AG10803 (cell line): Measurements from ENCODE around the gene AMOTL2.

Experiments
- DNase-seq: peaks from one replicate; pipeline ENCODE4 v3.0.0; 2010; ENCODE audit warnings: low read depth
- H3K4me3 ChIP-seq: 2 replicates; pipeline ENCODE4 v1.5.1; 2011; ENCODE audit warnings: mild to moderate bottlenecking, low read length, control low read depth
- TF ChIP-seq, protein P1 (sequence below): conservative IDR thresholded peaks from 2 replicates; pipeline ENCODE4 v1.5.1; 2011; ENCODE audit warnings: mild to moderate bottlenecking, low read length, control low read depth, inconsistent platforms

AMOTL2 gene

DNA sequence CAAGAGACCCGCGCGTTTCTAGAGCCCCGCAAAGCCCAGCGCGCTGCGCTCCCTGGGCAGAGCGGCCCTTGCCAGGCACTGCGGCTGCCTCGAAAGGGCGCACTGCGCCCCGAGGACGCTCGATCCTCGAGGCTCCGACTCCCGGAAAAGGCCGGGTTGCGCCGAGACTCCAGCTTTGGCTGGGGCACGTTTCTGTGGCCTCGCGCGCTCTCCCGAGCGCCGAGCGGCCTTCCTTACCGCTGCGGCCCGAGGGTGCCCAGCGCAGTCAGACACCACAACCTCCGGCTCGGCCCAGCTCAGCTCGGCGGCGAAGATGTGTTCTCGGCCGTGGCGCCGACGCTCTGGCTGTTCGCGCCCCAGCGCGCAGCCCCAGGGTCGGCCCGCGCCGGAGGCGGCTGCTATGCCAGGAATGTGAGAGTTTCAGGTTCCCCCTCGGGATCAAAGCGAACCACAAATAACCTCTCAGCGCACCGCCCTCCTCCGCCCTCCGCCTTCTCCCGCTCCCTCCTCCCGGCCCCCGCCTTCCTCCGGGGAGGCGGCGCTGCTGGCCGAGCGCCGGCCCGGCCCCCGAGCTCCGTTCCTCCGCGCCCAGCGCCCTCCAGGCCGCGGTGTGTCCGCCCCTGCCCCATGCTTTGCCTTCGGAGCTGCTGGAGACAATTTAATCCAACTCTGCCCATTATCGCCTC, at the start of gene AMOTL2:
TSS of gene AMOTL2 (minus strand) at position 343 of the 686 bp plus-strand sequence. CDS start 3,014 bp downstream, outside the sequence.
- peak within 1 kb of the TSS; percentile 99 for H3K4me3 ChIP-seq
- TF ChIP-seq, protein P1, sequence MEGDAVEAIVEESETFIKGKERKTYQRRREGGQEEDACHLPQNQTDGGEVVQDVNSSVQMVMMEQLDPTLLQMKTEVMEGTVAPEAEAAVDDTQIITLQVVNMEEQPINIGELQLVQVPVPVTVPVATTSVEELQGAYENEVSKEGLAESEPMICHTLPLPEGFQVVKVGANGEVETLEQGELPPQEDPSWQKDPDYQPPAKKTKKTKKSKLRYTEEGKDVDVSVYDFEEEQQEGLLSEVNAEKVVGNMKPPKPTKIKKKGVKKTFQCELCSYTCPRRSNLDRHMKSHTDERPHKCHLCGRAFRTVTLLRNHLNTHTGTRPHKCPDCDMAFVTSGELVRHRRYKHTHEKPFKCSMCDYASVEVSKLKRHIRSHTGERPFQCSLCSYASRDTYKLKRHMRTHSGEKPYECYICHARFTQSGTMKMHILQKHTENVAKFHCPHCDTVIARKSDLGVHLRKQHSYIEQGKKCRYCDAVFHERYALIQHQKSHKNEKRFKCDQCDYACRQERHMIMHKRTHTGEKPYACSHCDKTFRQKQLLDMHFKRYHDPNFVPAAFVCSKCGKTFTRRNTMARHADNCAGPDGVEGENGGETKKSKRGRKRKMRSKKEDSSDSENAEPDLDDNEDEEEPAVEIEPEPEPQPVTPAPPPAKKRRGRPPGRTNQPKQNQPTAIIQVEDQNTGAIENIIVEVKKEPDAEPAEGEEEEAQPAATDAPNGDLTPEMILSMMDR, result no peak
- peak; percentile 98 for DNase-seq

DNA sequence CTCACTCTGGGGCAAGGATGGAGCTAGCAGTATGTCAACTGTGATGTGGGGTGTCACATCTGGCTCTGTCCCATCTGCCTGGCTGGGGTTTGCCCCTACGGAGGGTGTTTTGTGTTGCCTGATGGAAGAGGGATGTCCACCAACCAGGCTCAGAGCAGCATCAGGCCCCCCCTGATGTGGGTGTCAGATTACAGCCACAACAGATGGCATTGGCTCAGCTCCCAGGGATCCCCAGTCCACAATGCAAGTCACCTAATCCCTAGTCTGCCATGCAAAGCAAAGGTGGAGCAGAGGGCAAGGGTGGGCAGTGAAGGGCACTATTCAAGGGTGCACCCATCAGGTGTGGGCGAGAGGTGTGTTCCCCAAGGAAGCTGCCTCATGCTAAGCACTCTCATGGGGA, 48.9 kb upstream of the AMOTL2 start:
- H3K4me3 ChIP-seq, result no peak overlapping the region
- DNase-seq, result peak; percentile 84
- TF ChIP-seq, protein P1, result no peak

DNA sequence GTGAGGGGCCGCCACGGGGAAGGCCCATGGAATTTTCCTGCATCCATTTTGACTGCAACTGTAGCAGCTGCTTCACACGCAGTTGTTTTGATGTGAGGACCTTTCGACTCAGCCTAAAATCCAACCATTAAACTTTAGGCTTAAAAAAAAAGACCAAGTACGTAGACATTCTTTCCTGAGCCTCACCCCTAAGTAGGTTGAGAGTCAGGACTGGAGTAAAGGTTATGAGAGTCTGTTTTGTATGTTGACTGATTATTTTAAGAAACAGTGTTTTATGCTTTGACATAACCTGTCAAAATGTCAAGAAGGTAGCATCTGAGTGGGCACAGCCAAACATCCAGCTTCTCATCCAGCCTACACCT, 45.7 kb upstream of the AMOTL2 start:
- TF ChIP-seq, protein P1, result no peak
- no peak overlapping the region for H3K4me3 ChIP-seq
- no peak for DNase-seq

DNA sequence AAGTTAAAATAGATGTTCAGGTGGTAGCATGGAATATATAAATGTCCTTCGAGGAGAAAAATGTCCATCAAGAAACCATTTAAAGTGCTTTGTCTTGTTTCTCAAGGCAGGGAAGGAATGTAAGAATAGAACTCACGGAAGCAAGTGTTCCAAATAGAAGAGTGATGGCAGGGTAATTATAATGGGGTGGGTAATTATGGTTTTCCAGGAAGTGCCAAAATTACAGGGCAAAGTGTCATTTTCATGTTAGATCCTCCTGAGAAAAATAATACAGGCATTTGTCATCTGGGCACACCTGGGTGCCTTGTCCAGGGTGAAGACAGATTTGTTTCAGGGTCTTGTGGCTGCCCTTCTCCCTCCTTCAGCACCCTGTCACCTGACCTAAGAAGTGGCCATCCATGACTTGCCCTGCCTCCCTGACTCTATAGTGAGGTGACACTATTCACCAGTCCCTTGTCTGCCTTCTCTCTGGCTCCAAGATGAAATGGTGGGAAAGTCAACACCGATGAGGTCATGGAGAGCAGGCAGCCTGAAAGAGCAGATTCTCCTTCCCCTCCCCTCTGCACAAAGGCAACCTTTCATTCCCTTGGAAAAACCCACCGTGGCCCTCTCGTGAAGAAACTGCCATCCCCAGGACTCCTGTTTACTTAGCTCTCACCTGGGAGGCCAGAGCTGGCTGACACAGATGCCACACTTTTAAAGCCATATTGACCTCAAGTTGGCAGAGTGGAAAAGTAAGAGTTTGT, 45.1 kb upstream of the AMOTL2 start:
- DNase-seq, result no peak
- H3K4me3 ChIP-seq, result no peak overlapping the region

DNA sequence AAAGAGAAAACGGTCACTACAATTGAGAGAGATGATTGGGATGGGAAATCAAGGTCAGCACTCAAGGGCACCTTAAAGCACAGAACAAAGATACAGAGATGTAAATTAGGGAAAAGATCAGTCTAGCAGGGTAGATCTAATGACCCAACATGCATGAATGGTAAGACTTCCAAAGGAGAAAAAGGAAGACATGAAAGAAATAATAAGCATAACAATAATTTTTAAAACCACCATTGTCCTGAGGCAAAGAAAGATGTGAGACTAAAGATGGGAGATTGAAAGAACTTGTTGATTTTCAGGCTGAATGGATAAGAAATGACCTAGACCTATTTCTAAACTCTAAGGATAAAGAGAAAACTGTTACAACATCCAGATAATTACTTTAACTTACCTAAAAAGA, 34.8 kb upstream of the AMOTL2 start:
- TF ChIP-seq, protein P1, result no peak
- DNase-seq, result no peak
- no peak overlapping the region for H3K4me3 ChIP-seq

More for the DNA sequence above, 45.1 kb upstream of the AMOTL2 start:
- TF ChIP-seq, protein P1, result no peak

DNA sequence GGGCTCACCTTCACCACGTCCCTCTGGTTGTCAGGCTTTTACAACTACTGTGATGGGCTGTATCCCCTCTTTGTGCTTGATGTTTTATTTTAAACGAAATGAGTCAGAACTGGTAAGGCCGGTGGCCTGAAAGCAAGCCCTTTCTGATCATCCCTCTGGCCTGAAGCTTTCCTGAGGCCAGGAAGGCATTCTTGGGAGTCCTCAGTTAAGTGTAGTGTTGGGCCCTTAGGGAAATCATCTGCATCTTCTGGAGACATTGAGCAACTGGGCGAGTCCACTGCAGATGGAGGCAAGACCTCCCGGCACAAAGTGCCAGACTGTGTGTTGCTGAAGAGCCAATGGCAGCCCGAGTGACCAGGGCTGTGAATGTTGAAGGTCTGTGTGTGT, 33.0 kb upstream of the AMOTL2 start:
- H3K4me3 ChIP-seq, result no peak overlapping the region
- TF ChIP-seq, protein P1, result no peak
- DNase-seq, result peak; percentile 75
